ENCODE results near the gene ARHGAP29.

The ARHGAP29 gene

DNA sequence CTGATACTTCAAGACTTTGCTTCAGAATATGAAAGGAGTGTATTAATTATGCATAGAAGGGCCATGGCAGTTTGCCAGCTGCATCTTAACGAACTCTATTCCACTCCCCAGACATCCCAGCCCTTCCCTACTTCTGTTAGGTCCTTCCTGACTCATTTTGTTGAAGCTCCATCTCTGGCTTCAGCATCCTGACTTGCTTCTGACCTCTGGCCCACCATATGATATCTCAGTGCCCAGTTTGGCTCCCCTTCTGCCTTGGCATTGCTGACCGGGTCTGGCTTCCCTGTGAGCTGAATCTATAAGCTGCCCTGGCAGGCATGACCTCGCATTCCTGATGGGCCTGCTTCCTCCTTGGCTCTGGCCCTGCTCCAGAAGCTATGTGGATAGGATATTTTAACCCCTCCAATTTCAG, 27.6 kb upstream of the ARHGAP29 start:
- TF ChIP-seq, protein P1, sequence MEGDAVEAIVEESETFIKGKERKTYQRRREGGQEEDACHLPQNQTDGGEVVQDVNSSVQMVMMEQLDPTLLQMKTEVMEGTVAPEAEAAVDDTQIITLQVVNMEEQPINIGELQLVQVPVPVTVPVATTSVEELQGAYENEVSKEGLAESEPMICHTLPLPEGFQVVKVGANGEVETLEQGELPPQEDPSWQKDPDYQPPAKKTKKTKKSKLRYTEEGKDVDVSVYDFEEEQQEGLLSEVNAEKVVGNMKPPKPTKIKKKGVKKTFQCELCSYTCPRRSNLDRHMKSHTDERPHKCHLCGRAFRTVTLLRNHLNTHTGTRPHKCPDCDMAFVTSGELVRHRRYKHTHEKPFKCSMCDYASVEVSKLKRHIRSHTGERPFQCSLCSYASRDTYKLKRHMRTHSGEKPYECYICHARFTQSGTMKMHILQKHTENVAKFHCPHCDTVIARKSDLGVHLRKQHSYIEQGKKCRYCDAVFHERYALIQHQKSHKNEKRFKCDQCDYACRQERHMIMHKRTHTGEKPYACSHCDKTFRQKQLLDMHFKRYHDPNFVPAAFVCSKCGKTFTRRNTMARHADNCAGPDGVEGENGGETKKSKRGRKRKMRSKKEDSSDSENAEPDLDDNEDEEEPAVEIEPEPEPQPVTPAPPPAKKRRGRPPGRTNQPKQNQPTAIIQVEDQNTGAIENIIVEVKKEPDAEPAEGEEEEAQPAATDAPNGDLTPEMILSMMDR (conservative IDR thresholded peaks at IDR 0.05): no peak
- no peak for TF ChIP-seq ZFX (IDR thresholded peaks at IDR 0.05)
- no peak overlapping the region; the same call in 1 of the 2 replicates for H3K27ac ChIP-seq

DNA sequence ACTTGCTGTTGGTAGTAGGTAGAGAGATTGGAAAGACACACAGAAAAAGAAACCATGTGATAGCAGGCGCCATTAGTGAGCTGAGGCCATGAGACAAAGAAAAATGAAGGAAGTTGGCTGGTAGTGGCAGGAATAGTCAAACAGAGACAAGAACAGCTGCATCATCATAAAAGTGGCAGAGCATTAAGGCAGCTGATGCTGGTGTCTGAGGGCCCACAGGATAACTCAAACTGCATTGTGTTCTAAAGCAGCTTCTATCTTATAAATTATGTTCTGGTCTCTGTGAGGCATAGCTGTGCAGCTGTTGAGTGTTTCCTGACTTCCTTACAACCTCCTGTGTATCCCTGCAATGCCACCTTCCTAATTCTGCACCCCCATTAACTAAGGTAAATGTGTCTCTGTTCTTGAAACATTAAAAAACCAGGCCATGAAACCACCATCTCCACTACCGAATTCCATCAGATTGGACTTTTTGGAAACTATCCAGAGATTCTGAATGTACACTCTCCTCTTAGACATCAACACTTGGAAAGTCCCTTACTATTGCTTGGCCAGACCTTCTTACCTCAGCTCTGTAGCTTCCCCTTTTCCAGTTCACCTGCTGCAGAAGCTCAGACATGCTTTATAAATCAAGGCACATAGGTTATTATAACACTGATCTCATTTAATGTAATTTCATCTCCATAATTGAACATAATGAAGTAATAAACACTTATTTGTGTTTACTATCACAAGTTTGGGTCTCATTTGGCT, 23.4 kb upstream of the ARHGAP29 start:
- H3K27ac ChIP-seq: no peak overlapping the region
- TF ChIP-seq ZFX (IDR thresholded peaks at IDR 0.05): no peak
- TF ChIP-seq, protein P1 (conservative IDR thresholded peaks at IDR 0.05): no peak

DNA sequence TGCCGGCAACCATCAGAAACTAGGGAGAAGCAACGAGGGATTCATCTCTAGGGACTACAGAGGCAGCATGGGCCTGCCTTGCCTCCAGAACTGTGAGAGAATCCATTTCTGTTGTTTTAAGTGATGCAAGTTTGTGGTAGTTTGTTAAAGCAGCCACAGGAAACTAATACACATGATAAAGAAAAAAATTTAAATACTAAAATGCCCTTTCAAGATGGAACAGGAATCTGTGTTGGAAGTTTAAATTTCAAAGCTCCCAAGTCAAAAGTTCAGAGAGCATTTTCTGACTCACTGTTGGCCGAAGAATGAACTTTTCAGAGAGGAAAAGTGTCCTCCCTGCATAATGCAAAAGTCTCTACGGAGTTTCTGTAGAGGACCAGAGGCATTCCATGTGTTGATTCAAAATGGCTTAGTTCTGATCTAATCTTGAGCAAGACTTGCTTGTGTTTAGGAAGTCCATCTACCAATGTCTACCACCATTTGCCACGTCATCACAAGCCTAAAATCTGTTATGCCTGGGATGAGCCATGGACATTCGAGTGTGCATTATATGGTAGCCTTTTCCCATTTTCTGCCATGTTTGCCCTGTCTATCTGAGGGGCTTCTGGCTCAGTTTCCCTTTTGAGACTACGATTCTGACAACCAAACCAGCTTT, 22.4 kb upstream of the ARHGAP29 start:
- H3K27ac ChIP-seq: no peak overlapping the region
- TF ChIP-seq, protein P1 (conservative IDR thresholded peaks at IDR 0.05): no peak
- no peak for TF ChIP-seq ZFX (IDR thresholded peaks at IDR 0.05)

DNA sequence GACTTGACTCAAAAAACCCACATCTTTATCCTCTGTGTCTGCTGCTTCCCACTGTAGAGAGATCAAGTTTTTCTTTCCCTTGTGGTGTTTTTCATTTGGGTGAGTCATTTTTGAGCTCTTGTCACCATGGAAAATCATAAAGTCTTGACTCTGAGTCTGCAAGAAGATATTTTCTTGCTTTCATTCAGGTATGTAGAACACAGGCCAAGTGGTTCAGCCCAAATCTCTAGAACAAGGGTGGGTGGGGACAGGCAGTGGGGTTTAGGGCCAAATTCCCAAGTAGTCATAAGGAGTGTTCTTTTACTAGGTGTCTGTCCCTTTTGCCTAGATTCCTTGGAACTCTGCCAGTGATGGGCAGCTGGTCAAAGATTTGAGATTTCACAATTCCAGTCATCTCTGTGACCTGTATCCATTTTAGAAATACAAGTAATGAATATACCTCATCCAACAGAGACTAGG, 21.5 kb upstream of the ARHGAP29 start:
- no peak overlapping the region for H3K27ac ChIP-seq
- no peak for TF ChIP-seq ZFX (IDR thresholded peaks at IDR 0.05)
- TF ChIP-seq, protein P1 (conservative IDR thresholded peaks at IDR 0.05): no peak

DNA sequence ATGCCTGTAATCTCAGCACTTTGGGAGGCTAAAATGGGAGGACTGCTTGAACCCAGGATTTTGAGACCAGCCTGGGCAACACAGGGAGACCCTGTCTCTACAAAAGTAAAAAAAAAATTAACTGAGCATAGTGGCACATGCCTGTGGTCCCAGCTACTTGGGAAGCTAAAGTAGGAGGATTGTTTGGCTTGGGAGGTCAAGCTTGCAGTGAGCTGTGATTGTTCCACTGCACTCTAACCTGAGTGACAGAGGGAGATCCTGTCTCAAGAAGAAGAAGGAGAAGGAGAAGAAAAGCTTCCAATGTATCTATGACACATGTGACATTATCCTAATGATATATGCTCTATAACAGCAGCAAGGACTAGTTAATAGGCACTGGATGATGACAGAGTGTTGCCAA, 20.1 kb upstream of the ARHGAP29 start:
- H3K27ac ChIP-seq: no peak overlapping the region
- TF ChIP-seq ZFX (IDR thresholded peaks at IDR 0.05): no peak
- TF ChIP-seq, protein P1 (conservative IDR thresholded peaks at IDR 0.05): no peak

DNA sequence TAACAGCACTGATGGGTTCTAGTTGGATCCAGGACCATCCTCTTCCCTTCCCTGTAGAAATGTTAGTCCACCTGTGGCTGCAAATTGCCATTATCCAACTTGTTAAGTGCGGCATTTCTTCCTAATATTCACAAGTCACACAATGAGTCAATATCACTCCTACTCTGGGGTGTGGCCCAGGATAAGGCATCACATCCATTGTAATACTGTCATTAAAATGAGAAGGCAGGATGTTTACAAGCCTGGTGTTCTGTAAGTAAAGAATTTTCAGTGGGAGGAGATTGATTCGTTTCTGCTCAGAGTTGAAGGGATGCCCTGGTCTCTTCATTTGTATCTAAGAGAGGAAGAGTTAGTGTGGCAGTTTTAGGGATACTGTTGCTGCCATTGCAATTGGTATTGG, 18.1 kb upstream of the ARHGAP29 start:
- H3K27ac ChIP-seq: no peak overlapping the region
- TF ChIP-seq, protein P1 (conservative IDR thresholded peaks at IDR 0.05): no peak
- no peak for TF ChIP-seq ZFX (IDR thresholded peaks at IDR 0.05)

All from C4-2B (cell line).